Measurements from ENCODE around the gene STMN3.

STMN3 gene

DNA sequence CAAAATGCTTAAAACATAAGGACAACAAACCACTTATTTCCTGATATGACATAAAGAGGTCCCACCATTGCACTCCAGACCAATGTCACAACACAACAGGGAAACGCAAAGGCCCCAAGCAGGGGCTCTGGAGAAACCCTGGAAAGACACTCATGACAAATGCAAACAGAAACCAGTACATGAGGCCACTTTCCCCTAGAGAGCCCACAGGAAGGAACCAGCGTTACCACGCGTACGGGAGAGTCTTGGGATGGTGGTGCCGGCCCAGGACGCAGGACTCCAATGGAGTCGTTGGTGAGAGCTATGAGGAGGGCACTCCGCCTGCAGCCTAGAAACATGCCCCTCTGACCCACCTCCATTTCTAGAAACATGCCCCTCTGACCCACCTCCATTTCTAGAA lies 46.5 kb downstream of the STMN3 start:
- no peak for DNase-seq

DNA sequence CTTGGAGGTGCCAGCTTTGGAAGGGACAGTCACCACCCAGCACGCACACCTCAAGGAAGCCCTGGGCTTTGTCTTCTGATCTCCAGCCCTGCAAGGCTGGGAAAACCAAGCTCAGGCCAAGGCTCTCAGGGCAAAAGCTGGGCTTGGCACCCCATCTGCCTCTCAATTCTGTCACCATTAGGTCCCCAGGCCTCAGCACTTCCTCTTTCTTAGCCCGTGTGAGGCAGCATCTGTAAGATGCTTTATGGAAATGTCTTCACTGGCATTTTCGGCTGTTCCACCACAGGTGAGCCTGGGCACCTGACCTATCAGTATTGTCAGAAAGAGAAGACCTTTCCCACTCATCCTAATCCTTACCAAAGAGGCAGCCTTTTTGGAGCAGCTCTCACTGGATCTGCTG lies 50.9 kb downstream of the STMN3 start:
- no peak for DNase-seq

DNA sequence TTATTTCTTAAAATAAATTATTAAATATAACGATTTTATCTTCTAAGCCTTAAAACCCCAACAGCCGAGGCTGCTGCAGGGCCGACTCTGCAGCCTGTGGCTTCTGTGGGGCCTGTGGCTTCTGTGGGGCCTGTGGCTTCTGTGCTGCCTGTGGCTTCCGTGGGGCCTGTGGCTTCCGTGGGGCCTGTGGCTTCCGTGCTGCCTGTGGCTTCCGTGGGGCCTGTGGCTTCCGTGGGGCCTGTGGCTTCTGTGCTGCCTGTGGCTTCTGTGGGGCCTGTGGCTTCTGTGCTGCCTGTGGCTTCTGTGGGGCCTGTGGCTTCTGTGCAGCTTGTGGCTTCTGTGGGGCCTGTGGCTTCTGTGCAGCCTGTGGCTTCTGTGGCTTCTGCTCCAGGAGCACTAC lies 51.5 kb downstream of the STMN3 start:
- DNase-seq: peak; percentile 42

DNA sequence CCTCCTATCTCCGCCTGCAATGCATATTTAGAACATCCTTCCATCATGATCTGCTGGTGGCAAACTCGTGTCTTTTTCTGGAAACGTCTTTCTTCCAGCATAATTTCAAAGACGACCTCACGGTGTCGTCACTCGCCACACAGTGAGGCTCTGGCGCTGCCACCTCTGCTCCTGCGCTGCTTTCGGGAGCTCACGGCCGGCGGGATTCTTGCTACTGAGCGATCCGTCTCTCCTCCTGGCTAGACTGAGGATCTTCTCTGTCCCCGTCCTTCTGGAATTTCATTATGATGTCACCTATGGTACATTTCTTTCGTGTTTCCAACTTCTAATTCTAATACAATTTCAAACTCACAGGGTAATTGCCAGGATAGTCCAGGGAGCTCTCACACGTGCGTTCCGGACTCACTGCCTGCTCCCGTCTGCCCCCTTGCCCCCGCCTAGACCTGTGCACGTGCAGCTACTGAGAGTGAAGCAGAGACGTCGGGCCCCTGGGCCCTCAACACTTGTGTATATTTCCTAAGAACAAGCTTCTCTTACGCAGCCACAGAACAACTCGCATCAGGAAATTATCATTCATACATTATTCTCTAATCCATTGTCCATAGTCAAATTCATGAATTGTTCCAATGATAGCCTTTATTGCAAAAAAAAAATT lies 53.7 kb downstream of the STMN3 start:
- DNase-seq: no peak

DNA sequence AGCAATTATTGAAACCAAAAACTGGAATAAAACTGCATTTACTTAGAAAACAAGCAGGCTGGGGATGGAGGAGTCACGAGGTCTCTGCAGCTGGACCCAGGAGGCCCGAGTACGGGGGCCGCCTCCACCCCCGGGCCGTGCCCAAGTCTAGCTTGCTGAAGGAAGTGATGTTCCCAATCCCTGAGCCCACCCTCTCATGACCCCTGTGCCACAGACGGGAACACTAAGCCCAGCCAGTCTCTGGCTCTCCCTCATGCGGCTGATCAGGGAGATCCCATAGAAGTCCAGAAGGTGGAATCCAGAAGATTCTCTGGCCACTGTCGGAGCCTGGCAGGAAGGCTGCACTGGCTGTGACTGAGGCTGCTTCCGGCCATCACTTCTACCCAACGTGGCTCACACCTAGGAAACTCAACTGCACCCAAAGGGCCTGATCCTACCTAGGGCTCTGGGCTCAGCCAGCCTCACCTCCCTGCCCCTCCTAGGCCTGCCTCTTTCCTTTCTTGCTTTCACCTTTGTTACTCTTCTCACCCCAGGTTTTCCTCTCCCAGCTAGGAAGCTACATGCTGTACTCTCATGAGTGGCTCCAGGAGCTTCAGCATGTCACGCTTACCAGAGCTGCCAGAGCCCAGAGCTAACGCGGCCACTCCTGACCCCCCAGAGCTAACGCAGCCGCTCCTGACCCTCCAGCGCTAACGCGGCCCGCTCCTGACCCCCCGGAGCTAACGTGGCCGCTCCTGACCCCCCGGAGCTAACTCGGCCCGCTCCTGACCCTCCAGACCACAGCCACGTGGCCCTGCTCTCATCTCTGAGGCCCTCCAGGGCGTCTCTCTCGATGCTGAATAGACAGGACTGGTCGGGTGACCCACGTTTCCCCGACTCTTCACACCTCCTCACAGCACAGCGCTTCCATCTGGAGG lies 54.5 kb downstream of the STMN3 start:
- DNase-seq: no peak

DNA sequence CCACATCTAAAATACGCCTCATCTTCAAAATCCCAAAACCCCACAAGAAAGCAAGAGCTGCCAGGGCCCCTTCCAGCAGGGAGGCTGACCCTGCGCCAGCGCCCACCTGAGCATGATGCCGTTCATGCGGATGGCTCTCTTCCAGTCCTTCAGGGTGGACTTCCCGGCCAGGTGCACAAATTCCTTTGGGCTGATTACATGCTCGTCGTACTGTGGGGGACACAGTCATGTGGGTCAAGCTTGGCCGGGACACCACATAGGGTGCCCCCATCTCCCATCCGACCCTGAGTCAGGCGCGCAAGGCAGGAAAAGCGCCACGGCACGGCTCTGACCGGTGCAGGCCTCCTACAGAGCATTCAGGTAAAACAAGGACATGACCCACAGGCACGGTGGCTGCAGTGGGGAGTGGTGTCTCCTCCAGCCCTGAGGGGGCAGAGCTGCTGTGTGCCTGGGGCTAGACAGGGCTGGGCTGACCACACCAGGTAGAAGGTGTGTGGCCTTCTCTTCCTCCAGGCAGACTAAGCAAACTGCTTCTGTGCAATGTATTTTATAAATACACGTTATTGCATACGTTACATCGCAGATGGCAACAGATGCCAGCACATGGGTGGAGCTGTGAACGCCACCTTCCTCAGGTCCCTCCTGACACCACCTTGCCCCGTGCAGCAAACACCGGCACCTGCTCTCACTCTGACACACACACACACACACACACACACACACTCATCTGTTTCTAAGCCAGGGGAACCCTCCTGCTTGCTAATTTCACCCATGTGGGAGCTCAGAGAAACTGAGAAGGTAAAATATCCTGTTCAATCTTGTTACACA lies 55.4 kb downstream of the STMN3 start:
- DNase-seq: no peak

DNA sequence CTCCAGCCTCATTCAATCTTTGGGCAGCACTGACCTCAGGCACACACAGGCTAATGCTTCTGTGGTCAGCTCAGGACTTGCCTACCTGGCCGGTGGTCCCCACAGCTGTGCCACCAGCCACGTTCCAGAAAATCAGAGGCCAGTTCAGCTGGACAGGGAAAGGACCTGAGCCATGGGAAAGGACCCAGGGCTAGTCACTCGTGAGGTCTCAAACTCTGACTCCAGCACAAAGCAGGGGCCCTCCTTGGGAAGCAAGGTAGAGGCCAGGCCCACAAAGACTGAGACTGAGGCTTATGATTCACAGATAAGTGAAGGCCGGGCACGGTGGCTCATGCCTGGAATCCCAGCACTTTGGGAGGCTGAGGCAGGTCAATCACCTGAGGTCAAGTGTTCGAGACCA lies 56.8 kb downstream of the STMN3 start:
- no peak for DNase-seq

DNA sequence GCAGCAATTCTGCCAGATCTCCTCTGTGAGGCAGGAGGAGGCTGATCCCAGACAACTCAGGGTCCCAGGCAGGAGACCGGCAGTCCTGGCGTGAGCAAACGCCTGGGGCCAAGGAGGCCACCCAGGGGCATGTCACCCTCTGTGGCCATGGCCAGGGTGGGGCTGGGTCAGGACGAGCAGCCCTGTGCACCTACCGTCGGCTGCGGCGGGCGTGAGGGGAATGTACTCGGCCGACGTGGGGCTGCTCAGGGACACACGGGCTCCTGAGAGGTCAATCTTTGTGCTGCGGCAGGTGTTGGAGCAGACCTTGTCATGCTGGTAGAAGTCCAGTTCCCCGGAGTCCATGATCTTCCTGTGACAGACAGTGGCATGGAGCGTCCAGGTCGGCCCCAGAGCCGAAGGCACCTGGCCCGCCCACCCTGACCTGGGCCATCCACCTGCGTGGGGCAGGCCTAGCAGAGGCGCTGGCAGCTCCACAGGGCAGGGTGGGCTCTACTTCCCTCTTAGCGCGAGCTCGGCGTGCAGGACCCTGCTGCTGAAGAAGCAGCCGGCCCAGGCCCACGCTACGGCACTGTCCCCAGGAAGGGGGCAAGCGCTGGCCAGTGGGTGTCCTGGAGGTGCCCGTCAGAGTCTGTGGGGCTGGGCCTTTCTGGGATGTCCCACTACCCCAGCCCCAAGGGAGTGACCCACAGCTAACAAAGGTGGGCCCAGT lies 57.7 kb downstream of the STMN3 start:
- DNase-seq: no peak

DNA sequence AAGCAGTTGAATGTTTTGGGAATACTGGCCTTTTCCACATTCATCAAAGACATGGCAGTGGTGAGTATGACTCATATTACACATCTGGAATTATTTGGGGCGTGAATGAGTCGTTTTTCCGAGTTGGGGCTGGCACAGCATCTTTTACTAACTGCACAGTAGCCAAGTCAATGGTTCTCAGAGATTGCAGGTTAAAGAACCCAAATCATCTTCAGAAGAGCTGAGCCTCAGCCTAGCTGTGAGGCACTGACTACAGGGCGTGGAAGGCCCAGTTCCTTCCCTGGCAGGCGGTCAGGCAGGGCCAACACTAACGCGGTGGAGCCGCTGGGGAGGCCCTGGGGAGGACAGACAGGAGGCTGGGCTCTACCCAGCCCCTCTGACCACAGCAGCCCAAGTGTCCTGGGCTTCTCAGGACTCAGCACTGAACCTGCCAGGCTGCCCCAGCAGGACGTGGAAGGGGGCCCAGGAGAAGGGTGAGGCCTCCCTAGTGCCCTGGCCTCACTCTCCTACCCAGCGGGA lies 59.1 kb downstream of the STMN3 start:
- DNase-seq: no peak

DNA sequence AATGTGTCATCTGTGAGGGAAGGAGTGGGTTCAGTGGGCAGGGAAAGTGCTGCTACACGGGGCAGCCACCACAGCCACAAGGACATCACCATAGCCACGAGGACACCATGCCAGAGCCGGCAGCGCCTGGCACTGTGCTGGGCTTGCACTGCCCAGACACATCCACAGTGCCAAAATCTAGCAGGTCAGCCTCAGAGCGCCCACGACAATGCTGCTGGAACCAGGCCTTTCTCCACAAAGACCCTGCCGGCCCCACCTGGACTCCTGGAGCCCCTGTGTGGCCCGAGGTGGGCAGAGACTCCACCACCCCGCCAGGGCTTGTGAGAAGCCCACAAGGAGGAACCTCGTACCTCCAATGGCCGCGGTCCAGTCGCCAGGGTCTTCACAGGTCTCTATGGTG lies 60.6 kb downstream of the STMN3 start:
- DNase-seq: no peak

DNA sequence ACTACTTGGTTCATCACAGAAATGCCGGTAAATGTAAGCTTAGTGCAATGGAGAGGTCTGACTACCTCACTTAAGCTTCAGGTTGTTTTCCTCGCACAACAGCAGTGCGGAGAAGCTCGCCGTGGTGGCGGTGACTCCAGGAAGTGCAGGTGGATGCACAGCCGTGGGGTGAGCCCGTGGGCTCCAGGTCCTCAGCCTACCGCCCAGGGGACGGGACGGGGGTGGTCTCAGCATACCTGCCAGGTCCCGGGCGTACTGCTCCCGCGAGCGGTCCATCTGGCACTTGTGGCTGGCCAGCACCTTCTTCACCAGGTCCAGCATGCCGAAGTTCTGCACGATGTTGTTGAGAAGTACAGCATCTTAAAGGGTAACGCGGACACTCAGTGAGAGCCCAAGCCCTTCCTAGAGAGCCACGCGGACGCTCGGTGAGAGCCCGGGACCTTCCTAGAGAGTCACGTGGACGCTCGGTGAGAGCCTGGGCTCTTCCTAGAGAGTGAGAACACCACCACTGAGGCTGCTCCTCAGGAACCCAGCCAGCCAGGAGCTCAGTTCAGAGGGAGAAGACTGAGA lies 61.4 kb downstream of the STMN3 start:
- no peak for DNase-seq

DNA sequence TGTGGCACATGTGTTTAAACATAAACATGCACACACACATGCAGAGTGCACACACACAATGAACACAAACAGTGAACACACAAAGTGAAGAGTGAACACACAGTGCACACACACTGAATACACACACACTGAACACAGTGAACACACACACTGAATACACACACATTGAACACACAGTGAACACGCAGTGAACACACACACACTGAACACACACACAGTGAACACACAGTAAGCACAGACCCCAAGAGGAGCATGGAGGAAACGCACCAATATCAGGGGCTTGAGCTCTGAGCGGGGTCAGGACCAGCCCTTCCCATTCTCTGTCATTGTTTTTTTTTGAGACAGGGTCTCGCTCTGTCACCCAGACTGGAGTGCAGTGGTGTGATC lies 62.1 kb downstream of the STMN3 start:
- DNase-seq: no peak

DNA sequence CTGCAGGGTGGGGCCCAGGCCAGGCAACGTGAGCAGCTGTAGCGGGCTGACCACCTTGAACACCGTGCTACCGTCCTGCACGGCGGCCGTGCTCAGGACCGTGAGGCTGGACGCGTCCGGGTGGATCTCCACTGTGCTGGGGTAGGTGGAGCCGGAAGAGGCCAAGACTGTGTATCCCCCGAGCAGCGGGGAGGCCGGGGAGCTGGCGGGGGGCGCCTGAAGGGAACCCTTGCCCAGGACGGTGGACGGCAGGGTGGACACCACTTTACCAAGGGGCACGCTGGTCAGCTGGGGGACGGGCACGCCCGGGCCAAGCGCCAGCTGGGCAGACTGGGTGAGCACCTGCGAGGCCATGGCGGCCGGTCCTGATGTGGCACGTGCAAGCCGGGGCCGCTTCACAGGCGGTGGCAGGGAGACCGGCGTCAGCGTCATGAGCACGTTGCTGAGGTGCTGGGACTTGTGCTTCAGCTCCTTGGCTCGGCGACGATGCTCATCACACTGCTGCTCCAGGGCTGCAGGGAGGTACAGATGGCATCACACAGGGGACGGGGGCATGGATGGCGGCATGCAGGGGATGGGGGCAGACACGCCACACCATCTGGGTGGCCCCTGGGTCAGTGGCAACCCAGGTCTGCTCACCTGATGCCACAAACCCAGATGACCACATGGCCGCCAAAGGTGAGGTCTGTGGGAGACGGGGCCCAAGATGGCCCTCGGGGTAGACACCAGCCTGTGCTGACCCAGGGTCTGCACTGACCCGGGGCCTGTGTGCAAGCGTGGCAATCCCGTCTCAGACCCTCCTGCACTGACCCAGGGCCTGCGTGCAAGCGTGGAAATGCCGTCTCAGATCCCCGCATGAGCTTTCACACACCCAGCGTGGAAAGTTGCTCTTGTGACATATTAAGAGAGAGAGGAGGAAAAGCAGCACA lies 62.7 kb downstream of the STMN3 start:
- no peak for DNase-seq

Data from CD4-positive, alpha-beta T cell treated with Interleukin-6 for 4 hours (primary cell).